ENCODE measurements around the gene PLEKHM1. TPM values are rescaled to one million over a fixed set of nuclear protein-coding genes. Genes with fewer than 3 reads are reported as not detected.

PLEKHM1 gene
- 16.4 and 28.2 TPM in 2 replicates for total RNA-seq

DNA sequence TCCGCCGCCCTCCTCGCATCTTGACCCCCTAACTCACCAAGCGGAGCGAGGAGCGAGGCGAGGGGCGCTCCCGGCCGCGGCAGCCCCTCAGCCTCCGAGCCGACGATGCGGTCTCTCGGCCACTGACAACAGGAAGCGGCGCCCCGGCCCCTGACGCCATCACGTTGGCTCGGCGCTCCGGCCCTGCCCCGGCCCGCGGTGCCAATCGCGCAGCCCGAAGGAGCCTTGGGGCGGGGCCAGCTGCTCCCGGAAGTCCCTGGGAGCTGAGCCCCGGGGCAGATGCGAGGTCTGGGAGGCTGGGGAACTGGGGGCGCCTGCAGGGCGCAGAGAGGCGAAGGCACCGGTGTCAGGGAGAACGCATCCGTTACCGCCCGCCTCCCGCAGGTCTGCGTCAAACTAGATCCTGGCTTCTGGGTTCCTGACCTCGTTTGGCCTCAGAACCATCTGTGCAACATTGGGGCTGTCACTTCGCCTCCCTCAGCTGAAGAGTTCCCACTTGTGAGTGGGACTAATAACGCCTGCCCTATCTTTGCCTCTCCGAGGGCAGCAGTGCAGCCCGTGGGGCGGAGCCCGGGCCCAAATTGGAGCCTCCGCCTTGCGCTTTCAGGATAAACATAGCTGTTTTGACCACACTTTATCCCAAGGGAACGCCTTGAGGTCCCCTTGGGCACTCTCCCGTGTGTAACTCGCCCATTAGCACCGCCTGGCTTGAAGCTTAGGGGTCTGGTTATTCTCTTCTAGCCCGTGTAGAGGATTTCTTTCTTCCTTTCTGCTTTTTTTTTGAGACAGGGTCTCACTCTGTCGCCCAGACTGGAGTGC lies at the start of gene PLEKHM1:
TSS of gene PLEKHM1 (minus strand) at position 107 of the 819 bp plus-strand sequence. CDS start 8,237 bp downstream, outside the sequence.

DNA sequence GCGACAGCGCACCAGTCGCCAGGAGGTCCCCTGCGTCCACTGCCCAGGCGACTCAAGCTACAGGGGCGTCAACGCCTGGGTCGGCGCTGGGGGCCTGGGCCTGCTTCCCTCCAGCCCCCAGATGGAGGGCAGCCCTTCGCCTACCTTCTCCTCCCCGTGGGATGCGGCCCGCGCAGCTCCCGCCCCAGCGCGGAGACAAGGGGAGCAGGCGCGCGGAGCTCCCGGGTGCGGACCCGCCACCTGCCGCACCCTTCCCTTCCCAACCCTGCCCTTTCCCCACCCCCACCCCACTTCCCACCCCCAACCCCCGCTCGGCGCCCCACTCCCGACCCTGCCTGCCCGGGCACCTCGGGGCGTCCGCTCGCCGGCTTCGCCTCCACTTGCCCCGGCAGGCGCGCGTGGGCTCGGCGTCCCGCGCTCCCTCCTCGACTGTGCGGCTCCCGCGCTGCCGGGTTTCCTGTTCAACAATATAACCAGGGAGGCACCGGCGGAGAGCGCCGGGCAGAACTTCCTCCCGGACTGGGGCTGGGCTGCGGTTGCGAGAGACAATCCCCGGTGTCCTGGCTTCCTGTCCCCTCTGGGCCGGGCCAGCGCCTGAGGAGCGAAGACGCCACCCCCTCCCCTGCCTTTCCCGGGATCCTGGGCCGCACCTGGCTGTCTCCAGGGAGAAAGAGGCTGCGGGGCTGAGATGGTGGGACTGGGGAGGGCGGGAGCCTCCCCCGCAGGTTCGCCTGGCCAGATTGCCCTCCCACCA lies 57.9 kb downstream of the PLEKHM1 start, which contains the start of gene ARHGAP27:
TSS of gene ARHGAP27 (minus strand) at position 466 of the 754 bp plus-strand sequence. CDS start 2,591 bp downstream, outside the sequence.

Other genes with a start within 250 kb of the PLEKHM1 start
- not detected in 2 replicates for gene SPATA32, start 228.6 kb downstream of the PLEKHM1 start, total RNA-seq
- gene MAP3K14, start 173.7 kb downstream of the PLEKHM1 start, total RNA-seq = 3.3 and 5.6 TPM in 2 replicates
- 18.7 and 21.9 TPM in 2 replicates for gene ARHGAP27, start 57.9 kb downstream of the PLEKHM1 start, total RNA-seq

Measured in hair follicular keratinocyte (primary cell).